ENCODE data around the gene KSR2.
"Not testable (repeated sequence)": the region's sequence is repeated elsewhere in the genome, so short reads cannot be mapped to it uniquely, and the experiment has no call there.

The KSR2 gene

DNA sequence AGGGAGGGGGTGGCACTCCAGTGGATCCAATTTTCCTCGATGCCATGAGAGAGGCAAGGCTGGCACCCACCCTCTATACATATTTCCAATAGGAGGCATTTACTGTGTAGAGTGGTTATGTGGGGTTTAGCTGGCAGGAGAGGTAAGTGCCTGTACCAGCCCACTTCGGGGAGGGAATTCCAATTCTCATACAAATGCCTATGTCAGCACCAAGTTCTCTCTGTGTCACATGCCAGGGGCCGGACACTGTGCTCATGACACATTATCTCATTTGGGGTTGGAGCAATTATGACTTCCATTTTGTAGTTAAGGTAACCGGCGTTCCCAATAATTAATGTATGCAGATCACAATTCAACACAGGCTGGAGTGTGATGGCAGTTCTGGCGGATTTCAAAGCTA is 284.3 kb downstream of the KSR2 start:
- no peak for DNase-seq

DNA sequence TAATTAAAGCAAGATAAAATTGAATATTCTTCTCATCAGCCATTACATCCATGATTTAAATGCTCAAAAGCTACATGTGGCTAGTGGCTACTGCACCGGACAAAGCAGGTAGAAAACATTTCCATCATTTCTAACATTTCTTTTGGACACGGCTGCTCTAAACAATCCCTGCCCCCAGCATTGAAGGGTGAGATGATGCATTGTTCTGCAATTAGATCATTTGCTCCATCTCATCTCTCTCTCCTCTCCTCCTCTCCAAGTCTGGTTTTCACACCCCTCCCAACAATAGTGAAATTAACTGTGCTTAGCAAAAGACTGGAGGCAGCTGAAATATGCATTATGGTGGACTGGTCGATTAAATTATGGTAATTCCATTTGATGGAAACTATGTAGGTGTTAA is 288.5 kb downstream of the KSR2 start:
- DNase-seq: no peak

DNA sequence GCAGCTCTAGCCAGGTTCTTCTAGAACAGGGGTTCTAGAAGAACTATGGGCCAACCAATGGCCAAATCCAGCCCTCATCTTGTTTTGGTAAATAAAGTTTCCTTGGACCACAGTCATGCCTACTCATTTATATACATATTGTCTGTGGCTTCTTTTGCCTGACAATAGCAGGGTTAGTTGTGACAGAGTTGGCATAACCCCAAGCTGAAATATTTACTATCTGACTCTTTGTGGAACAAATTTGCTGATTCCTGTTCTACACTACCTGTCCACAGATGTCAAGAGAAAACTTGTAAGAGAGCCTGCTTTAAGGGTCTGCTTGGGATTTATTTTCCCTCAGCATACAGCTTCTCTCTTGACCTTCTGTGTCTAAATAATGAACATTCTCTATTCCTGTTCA is 289.0 kb downstream of the KSR2 start:
- no peak for DNase-seq

DNA sequence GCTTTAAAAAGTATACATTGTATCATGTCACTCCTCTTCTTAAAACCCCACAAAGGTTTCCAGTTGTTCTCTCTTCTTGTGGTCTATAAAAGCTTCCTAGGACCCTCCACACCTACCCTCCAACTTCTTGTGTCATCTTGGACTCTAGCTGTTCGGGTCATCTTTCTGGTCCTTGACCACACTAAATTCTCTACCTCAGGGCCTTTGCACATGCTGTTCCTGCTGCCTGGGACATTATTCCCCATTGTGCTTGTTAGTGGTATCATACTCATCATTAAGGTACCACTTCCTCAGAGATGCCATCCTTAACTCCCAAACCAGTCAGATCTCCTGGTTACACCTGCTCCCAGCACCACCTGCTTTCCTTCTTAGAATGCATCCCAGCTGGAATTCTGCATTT is 294.0 kb downstream of the KSR2 start:
- no peak for DNase-seq

DNA sequence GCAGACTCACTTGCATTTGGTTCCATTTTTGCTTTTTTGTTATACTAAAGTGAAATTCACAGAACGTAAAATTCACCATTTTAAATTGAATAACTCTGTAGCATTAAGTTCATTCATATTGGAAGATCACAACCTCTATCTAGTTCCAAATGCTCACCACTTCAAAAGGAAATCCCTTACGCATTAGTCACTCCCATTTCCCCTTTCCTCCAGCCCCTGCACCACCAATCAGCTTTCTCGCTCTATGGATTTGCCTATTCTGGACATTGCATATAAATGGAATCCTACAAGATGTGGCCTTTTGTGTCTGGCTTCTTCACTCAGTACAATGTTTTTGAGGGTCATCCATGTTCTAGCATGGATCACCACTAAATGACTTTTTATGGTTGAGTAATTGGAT is 294.5 kb downstream of the KSR2 start:
- DNase-seq: no peak

DNA sequence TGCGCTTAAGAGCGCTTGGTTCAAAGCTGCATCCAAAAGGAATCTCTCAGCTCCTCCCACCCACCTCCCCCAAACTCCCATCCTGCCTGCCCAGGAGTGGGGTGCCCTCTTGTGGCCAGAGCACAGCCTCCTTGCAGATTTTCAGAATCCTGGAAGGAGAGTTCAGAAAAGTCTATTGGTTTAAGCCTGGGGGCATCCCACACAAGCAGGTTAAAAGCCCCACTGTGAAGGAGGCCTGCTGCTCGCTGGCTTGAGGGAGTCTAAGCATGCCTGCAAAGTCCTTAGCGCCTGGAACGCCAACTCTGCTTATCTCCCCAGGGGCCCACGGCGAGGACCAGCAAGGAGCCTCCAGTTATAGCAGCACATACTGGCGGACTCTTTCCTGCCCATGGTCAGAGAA is 297.1 kb downstream of the KSR2 start:
- no peak for DNase-seq

DNA sequence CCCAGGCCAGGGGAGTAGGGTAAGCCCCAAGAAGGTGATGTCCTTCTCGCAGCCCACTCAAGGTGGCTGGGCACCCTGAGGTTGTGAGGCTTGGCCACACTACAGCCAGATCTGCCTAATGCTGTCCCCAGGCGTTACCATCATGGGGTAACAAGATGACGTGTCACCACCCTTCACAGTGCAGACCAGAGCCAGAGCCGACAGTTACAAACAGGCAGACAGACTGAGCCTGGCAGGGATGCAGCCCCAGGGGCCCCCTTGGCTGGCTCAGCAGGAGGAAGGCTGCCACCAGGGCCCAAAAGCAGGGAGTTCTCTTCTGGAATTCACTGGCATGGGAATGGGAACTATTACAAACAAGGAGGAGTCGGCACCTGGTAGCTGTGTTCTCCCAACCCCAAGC is 304.6 kb downstream of the KSR2 start:
- DNase-seq: no peak

DNA sequence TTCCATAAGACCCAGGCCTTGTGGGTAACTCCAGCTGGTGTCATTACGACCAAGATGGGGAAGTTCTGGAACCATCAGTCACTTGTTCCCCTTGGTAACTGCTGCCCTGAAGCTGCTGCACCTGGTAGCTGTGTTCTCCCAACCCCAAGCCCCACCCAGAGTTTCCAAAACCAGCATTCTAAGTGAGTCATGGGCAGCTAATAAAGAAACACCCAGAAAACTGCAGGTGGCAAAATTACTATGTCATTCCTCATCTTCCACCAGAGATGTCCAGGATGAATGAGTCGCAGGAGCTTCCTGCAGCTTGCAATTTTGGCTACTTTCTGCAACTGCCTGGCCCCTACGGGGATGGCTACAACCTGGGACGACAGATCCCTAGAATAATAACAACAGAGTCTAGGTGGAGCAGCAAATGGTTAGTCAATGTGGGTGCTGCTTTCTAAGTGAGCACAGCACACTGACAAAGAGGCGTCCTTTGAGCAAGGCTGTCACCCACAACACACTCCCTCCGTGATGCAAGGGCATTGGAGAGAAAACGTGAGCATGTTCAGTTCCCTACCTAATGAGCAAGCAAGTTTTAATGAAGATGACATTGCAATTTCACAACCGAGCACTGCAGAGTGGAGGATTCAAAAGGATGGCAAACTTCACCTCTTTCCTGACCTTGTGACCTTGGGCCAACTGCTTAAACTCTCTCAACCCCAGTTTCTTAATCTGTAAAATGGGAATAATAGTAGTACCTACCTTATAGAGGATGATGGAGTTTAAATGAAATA is 306.0 kb downstream of the KSR2 start:
- no peak for DNase-seq

DNA sequence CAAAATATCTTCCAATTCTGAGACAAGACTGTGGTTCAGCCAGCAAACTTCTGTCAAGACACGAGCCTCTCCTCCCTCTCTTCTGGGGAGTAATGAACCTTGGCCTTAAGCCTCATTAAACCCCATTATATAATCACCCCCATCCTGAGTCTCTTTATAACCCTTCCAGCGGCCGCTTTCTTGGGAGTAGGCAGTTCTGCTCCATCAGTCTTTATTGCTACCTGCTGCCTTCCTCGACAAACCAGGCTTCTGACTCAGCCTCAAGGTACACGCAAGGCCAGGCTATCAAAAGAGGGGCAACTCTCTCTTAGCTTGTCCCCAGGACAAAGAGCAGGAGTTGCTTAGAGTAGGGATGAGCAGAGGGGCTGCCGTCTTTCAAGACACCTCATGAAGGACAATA is 306.6 kb downstream of the KSR2 start:
- no peak for DNase-seq

DNA sequence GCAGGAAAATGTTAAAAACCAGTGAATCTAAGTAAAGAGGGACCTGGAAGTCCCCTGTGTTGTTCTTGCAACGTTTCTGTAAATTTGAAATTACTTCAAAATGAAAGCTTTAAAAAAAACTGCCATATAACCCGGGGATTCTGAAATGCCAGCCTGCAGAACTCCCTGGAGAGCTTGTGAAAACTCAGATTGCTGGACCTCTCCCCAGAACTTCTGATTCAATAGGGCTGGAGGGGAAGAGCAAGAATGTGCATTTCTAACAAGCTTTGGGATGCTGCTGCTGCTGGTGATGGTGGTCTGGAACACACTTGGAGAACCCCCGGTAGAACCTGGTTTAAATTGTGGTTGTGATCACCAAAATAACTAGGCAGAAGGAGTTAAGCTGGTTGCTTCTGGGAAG is 307.3 kb downstream of the KSR2 start:
- no peak for DNase-seq

DNA sequence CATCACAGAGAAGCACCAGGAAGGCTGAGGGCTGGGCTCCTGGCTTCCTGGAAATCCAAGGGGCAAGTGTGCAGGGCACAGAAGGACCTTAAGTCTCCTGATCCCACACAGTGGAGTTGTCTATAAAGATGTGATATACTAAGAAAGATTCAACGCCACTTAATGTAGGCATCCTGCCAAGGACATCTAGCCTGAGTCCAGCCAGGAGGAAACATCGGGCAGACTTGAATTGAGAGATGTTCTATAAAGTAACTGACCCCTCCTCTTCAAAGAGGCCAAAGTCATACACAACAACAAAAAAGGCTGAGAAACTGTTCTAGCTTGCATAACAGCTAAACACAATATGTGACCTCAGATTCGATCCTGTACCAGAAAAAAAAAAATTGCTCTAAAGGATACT is 307.9 kb downstream of the KSR2 start:
- DNase-seq: no peak

DNA sequence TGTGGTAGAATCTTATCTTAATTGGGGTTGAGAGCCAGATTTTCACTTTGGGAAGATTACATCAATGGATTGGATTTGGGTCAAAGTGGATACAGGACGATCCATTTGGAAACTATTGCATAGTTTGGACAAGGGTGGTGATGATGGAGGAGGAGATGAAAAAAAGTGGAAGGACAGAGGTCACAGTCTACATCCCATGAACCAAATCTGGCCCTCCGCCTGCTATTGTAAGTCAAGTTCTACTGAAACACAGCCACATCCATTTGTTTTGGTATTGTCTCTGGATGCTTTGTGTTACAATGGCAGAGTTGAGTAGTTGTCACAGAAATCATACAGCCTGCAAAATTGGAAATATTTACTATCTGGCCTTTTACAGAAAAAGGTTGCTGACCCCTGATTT is 310.6 kb downstream of the KSR2 start:
- DNase-seq: no peak

DNA sequence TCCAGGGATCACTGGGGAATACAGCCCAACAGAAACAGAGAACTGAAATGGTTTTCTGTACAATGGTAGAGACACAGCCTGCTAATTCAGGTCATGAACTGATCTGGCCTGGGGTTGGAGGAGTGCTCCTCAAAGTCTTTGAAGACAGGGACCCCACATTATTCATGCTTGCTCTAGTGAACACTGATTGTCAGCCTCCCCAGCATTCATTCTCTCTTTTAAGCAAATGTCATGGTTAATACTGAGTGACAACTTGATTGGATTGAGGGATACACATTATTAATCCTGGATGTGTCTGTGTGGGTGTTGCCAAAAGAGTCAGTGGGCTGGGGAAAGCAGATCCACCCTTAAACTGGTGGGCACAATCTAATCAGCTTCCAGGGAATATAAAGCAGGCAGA is 319.0 kb downstream of the KSR2 start:
- DNase-seq: no peak

DNA sequence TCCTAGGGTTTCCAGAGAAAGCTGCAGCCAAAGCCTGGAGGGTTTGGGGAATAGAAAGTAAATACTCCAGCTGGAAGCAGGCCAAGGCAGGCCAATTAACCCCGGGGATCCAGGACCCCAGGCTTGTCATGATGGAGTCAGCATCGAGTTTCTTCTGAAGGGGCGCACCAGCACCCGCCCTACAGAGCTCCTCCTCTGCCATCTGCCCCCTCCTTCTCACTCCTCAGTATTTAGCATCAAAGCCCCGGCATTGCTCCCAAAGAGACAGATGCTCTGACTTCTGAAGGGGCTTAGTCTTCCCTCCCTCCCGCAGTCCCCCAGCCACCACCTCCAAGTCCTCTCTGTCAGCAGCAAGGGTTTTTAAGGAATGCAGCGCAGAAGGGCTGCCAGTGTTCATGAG is 322.3 kb downstream of the KSR2 start:
- no peak for DNase-seq

DNA sequence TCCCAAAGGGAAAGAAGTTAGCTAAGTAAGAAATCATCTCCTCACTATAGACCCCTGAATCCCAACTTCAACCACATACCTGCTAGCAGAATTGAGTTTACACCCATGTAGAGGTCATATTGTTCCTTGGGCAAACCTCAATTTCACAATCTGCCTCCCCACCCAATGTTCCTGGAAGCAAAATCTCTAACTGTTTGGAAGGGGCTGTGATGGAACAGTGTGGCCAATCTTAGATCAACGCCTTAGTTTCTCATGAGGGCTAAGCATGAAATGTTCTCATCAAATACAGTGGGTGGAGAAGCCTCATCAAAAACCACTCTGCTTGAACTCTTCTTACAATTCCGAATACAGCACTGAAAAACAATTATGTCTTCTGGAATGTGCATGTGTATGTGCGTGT is 323.3 kb downstream of the KSR2 start:
- no peak for DNase-seq

DNA sequence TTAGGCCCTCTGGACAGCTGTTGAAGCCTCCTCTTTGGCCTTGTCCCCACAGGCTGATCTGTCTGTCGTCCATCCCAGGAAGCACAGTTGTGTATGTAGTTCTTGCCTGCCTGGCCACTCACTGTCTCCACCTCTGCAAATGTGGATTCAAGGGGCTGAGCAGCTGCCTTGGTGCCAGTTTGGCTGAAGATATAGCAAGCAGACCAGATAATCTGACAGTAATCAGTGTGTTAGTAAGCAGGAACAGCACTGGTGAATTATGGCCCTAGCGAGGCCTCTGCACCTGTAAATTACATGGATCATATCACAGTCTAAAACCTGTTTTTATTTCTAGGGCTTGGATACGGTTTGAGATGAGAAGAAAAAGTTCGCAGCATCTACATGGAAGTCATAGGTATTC is 324.8 kb downstream of the KSR2 start:
- DNase-seq: no peak

DNA sequence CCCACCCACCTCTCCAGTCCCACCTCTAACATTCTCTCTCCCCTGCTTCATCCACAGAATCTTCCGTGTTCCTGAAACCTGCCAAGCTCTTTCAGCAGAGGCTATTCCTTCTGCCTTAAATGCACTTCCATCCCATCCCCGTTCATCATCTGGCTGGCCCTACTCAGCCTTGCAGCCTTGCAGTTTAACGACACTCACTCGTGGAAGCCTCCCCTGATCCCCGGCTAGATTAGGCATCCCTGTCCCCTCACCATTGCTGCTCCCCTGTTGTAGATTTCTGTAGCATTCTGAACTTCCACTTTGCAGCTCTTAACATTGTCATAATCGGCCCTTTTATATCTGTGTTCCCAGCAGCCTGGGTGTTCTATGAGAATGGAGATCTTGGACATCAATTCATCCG is 326.9 kb downstream of the KSR2 start:
- DNase-seq: no peak

DNA sequence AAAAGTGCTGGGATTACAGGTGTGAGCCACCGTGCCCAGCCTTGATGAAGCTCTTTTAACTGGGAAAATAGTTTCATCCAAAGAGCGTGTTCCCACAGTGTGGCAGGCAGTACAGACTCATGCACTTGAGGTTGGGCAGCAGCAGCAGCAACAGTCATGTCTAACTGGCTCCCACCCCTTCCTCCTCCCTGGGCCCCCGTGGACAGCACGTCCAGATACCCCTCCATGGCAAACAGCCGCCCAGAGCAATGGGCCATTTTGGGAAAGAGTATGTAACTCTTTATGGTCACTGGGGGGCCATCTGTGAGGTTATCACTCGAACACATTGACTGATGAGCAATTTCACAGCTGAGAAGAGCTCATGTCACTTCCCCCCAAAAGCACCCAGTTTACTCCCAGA is 328.3 kb downstream of the KSR2 start:
- DNase-seq: no peak

DNA sequence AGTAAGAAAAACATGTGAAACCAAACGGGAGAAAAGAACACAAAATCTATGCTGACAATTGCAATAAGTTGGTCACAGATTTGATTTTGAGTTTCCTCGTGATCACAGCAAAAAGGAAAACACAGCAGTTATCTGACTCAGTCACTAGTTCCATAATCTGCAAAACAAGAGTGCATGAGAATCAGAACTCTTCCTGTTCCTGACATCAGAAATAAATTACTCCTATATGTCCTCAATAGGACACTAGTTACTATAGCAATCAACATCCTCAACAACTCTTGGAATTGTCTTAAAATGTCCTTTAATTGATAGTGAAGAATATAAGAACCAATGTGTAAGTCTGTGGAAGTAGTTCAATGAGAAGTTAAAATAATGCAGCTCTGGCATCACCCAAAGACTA is 339.3 kb downstream of the KSR2 start:
- DNase-seq: no peak

DNA sequence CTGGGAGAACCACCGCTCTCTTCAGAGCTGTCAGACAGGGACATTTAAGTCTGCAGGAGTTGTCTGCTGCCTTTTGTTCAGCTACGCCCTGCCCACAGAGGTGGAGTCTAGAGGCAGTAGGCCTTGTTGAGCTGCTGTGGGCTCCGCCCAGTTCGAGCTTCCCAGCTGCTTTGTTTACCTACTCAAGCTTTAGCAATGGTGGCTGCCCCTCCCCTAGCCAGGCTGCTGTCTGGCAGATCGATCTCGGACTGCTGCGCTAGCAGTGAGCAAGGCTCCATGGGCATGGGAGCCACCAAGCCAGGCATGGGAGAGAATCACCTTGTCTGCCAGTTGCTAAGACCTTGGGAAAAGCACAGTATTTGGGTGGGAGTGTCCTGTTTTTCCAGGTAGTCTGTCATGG is 340.1 kb downstream of the KSR2 start:
- DNase-seq: not testable (repeated sequence)

DNA sequence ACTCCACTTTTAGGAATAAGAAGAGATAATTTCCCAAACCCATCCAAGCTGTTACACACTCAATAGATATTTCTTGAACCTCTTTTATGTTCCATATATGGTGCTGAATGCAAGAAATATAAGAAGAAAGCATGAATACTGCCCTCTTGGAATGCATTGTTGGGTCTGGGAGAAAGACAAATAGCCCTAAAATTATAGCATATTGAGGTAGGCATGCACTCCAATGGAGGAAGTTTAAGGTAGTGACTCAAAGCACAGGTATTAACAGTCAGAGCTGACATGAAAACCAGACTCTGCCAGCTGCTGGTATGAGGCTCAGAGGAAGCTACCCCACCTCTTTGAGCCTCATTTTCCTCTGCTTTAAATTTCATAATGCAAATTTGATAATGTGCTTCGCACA is 346.0 kb downstream of the KSR2 start:
- no peak for DNase-seq

DNA sequence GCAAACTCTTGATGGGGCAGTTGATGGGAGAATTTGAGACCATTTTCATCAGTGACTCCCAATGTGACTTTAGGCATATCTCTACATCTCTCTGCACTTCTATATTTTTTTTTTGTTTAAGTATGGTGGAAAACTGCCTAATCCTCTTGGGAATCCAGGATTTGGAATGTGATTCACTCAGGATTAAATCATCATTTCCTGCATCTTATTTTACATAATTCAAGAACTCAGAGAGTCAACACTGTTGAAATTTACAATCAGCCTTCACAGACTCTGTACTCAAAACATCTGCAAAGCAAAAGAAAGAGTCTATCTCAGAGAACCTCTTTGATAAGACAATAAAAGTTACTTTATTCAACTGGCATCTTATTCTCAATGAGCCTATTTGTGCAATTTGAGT is 346.7 kb downstream of the KSR2 start:
- DNase-seq: no peak

DNA sequence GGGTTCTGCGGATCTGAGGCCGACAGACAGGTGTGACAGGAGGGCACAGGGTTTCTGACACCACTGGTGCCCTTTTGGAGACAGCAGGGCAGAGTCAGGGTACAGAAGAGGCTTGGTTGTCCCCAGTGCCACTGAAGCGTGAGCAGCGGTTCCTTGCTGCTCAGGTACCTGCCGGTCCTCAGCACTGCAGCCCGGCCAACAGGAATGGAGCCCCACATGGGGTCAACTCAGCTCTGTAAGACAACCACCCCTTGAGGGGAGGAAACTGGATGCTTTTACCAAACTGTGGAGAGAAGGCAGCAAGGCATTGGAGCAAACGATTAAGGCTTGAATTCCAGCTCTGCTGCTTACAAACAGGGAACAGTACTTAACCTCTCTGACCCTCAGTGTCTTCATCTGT is 361.0 kb downstream of the KSR2 start:
- DNase-seq: no peak

DNA sequence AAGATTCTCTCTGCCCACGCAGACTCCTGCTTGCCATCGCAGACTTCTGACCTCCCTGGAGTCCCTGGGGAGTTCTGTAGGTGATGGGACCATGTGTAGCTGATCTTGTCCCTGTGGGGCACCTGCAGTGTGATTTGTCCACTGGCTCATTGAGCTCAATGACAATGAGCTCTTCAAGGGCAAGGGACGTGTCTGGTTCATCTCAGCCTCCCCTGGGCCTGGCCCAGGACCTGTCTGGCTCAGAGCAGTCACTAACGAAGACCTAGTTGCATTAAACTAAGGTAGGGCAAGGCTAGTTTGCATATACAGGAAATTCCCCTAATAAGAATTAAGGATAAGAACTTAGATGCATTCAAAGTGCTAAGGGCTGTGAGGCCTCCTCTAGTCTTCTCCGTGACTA is 361.8 kb downstream of the KSR2 start:
- no peak for DNase-seq

DNA sequence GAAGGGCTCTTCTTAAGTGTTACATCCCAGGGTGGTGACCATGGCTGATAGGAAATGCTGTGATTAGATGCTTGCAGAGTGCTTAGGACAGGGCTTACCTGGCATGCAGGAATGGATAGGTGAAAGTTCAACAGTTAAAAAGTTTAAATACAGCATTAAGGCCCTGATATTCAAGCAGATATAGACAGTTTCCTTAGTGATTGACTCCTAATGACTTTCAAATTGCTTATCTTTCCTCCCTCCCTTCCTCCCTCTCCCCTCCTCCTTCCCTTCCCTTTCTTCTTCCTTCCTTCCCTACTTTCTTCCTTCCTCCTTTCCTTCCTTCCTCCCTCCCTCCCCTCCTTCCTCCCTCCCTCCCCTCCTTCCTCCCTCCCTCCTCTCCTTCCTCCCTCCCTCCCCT is 362.8 kb downstream of the KSR2 start:
- DNase-seq: no peak
